ENCODE measurements around the gene DCDC2B.

DCDC2B gene

DNA sequence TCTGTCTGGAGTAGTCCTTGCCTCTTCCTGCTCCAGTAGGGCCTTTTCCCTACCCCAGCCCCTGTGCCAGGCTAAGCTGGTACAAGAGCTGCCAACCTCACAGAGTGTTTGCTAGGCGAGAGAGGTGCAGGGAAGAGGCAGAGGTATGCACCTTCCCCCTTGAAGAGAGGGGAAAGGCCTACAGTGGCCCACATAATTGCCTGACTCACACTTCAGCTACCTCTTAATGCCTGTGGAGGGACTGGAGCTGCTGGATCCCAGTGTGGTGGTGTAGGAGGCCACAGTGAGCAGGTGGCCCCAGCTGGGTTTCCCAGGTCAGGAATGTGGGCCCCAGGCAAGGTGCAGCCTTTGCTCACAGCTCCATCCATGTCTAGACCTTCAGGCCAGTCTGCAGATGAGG is 11.8 kb upstream of the DCDC2B start:
- DNase-seq = no peak

DNA sequence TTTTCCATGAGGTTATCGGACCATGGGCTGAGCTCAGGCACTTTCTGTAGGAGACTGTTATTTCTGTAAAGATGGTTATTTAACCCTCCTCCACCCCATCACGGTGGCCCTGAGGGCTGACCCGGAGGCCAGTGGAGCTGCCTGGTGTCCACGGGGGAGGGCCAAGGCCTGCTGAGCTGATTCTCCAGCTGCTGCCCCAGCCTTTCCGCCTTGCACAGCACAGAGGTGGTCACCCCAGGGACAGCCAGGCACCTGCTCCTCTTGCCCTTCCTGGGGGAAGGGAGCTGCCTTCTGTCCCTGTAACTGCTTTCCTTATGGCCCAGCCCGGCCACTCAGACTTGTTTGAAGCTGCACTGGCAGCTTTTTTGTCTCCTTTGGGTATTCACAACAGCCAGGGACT is 11.1 kb upstream of the DCDC2B start:
- DNase-seq = no peak

GRCh38 chr1:32198237-32199042 is 10.4 kb upstream of the DCDC2B start:
- DNase-seq = no peak

DNA sequence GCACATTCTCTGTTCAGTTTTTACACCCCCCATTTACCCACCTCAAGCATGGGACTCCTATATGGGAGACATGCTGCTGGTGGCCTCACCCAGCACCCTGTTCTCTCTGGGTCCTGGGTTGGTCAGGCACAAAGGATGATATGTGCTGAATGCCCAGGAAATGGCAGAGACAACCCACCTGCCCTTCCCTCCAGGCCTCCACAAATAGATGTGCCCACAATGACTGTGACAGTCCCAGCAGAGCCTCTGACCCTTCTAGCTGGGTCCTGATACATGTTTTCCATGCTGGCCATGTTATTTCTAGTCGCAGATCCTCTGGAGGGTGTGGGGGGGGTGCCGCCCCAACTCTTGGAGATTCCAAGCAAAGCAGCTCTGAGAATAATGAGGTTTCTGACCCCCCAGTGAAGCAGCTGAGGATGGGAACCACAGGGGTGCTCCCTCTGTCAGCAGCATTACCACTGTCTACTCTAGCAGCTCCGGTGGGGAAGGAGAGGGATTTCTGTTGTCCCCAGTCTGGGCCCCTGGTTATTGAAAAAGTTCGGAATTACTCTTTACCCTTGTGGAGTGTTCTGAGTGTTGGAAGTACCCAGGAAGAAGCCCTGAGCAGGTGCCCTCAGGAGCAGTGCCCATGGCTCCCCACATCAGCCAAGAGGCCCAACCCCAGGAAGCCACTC is 9.7 kb upstream of the DCDC2B start:
- DNase-seq = no peak

DNA sequence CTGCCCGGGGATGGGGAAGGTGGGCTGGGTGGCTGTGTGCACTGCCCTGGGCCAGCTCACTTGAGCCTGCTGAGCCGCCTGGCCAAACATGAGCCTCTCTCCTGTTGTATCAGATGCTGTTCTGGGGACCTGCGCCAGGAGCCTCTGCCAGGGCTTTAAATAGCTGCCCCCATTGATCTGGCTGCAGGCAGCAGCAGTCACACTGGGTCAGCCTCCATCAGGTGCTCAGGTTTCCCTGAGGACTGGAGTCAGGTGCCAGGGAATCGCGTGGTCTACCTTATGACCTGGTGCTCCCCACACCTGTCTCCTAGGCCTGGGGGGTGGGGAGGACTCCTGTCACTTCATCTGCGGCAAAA is 9.2 kb upstream of the DCDC2B start:
- no peak for DNase-seq

- DNase-seq = peak; percentile 30
These were observed 8.5 kb upstream of the DCDC2B start, which contains the start of gene CCDC28B for GRCh38 chr1:32200226-32201010. Gene CCDC28B (plus strand): TSS chr1:32200595. CDS start chr1:32201936, 1,341 bp downstream.

- DNase-seq = peak; percentile 59
These were observed 7.7 kb upstream of the DCDC2B start for GRCh38 chr1:32201011-32201855.

DNA sequence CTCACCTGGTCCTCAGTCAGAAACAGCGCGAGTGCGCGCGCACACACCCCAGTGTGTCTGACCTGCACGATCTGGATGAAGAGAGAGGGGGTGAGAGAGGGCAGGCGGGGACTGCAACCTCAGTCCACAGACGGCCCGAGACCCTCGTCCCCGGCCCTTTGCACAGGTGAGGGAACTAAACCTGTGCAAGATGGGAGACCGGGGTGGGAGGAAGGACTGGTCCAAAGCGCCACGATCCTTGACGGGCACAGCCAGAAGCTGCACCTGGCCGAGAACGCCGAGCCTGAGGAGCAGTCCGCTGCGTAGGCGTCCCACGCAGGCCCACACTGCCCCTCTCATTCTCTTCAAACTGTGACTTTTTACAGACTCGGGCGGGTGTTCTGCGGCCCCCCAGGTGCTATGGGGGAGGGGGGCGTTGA is 3.9 kb upstream of the DCDC2B start:
- no peak for DNase-seq

DNA sequence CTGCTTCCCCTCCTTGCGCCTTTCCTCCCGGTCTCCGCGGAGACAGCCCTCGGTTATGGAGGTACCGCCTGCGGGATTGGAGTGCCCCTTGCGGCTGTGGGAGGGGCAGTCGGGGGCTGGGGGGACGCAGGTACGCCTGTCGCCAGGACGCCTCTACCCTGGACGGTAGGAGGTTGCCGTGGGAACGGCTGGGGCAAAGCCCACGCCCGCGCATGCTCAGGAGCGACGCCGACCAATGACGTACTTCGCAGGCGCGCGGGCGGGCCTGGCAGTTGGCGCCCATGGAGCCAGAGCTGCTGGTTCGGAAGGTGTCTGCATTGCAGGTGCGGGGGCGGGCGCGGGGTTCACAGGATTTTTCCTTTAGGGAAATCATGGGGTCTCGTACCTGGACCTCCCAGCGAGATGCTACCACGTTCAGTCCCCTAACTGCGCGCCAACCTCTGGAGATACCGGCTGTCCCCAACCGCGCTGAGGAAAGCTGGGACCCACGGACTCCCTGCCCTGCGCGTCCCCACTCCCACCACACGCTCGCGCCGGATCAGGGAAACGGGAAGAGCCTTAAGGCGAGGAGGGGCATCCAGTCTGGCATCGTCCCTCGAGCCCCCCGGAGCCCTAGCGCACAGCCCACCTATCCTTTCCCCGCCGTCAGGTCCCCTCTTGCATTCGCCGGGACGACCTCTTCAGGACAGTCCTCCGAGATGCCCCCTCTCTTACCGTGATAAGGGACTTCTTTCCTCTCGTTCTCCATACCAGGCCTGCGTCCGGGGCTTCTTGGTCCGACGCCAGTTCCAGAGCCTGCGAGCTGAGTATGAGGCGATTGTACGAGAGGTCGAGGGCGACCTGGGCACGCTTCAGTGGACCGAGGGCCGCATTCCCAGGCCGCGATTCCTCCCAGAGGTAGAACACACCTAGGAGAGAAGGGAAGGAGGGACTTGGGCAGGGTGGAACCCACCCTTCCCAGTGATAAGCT is 3.2 kb upstream of the DCDC2B start, which contains the start of gene IQCC:
Gene IQCC (plus strand): TSS at position 271 of the 970 bp plus-strand sequence. CDS start 11 bp downstream, at position 282.
- peak; percentile 76 for DNase-seq

GRCh38 chr1:32208469-32208868 is 420 bp upstream of the DCDC2B start:
- DNase-seq = no peak

- DNase-seq = no peak
These were observed 7.0 kb downstream of the DCDC2B start for GRCh38 chr1:32215629-32216480.

- no peak for DNase-seq
These were observed 7.7 kb downstream of the DCDC2B start for GRCh38 chr1:32216566-32216965.

- DNase-seq = no peak
These were observed 10.1 kb downstream of the DCDC2B start for GRCh38 chr1:32219022-32219421.

DNA sequence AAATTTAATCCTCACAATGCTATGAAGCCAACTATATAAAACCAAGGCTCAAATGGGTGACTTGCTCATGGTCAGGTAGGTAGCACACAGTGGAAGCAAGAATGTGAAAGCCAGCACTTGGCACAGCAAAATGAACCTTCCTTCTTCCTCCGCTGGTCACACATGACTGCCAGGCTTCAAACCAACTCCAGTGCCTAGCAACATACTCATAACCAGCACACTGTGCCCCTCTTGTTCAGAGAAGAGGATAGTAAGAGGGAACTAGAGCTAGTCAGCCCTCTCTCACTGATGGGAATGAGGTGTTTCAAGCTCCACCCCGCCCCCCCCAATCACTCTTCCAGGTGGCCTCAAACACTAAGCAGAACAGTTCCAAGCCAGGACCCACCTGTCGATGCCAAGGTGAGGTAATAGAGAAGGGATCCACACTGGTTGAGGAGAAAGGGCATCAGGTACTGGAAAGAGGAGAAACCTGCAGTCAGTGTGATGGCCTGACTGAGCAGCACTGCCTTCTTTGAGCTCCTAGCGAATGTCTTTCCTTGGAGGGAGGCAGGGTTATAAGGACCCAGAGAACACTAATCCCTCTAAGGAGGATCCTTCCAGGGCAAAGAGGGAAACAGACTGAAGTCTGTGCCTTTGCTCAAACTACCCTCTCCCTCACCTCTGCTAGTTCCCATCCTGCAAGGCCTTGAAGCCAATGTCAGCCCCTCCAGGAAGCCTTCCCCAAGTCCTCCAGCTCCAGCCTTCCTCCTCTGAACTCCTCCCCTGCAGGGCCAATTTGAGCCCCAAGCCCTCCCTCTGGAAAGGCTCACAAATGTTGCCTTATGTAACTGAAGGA is 12.1 kb downstream of the DCDC2B start:
- DNase-seq = no peak

GRCh38 chr1:32221581-32221979 is 12.7 kb downstream of the DCDC2B start:
- no peak for DNase-seq

- peak; percentile 62 for DNase-seq
These were observed 13.3 kb downstream of the DCDC2B start, which contains the start of the genes EIF3I and TMEM234 for GRCh38 chr1:32221980-32222755. Gene EIF3I (plus strand): TSS chr1:32222407. CDS start chr1:32222442, 35 bp downstream. Gene TMEM234 (minus strand): TSS chr1:32222353. CDS start chr1:32222322, 31 bp downstream.

DNA sequence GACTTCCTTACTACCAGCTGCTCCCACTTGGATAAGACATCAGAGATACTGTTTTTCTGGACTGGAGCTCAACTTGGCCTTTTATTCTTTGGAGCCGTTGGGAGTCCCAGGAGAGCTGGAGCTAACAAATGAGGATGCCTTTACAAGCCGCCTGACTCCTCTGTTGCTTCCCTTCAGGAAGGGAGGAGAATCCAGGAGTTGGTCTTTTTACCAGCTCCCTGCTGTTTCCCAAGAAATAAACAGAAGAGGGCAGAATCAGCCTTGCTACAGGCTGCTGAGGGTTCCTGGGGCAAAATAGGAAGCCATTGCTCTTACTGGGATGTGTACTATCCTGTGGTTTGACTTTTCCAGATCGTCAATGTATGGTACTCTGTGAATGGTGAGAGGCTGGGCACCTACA is 14.8 kb downstream of the DCDC2B start:
- DNase-seq = no peak

DNA sequence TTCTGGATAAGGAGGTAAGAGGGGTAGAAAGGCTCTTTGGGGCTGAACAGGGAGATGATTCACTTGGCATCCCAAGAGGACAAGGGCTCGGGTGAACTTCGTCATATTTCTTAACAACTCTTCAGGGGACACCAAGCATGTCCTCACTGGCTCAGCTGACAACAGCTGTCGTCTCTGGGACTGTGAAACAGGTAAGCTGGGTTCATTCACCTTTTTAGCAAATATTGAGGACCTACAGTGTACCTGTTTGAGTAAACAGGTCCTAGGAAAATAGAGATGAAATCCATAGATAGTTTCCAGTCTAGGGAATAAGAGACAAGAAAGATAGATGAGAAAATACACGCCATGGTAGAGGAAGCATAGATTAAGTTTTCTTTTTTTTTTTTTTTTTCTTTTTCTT is 15.4 kb downstream of the DCDC2B start:
- DNase-seq = no peak
